ENCODE measurements around the gene ENGASE. TPM values are rescaled to one million over a fixed set of nuclear protein-coding genes. Genes with fewer than 3 reads are reported as not detected.

The ENGASE gene
- polyA plus RNA-seq, 1 of the 3 experiments (the other 2 are of a cell fraction), result 30.1 TPM

GRCh38 chr17:79078476-79079190 is 4.0 kb downstream of the ENGASE start:
- no peak overlapping the region for H2AFZ ChIP-seq (ENCODE audit: low read depth)
- WGBS (ENCODE audit: low lambda C conversion rate), result 97% methylated on average over 21 of the region's 21 CpGs
- DNase-seq, result peak; percentile 26
- H3F3A ChIP-seq (replicated peaks; ENCODE audit: insufficient read depth), result peaks cover 3% of the 10 kb centered on the region
- H3K9me2 ChIP-seq, result no peaks in the 10 kb centered on the region
- H3K79me2 ChIP-seq (ENCODE audit: insufficient read depth), result peaks cover 4% of the 10 kb centered on the region; the same call in 1 of the 2 replicates
- peaks cover 5 to 35% of the 10 kb centered on the region in 2 experiments for H3K36me3 ChIP-seq (replicated peaks in 1 of 2; ENCODE audit: control insufficient read depth in 1 of 2, insufficient read depth in 2 of 2, low read length in 1 of 2)
- no peaks in the 10 kb centered on the region for H3K27me3 ChIP-seq (ENCODE audit: insufficient read depth)
- no peak overlapping the region for H3K9ac ChIP-seq
- TF ChIP-seq FOXM1 (IDR thresholded peaks at IDR 0.05; ENCODE audit: low read depth) (no peak), SMC3 (IDR thresholded peaks at IDR 0.05; ENCODE audit: low read depth, low read length) (no peak), RXRA (IDR thresholded peaks at IDR 0.05; ENCODE audit: borderline replicate concordance, low read depth) (no peak), MEF2A (IDR thresholded peaks at IDR 0.05; ENCODE audit: borderline replicate concordance, low read depth) (no peak), EP300 (IDR thresholded peaks at IDR 0.05; ENCODE audit: borderline replicate concordance in 1 of 2, low read depth in 1 of 2, low read length in 1 of 2) (no peak), TCF12 (IDR thresholded peaks at IDR 0.05) (no peak), NFIC (IDR thresholded peaks at IDR 0.05; ENCODE audit: borderline replicate concordance) (no peak), RCOR1 (IDR thresholded peaks at IDR 0.05; ENCODE audit: low read length) (no peak), FOXJ3 (CRISPR knock-in tag; IDR thresholded peaks at IDR 0.05) (no peak), GATA2 (CRISPR knock-in tag; IDR thresholded peaks at IDR 0.05) (no peak), SIN3A (IDR thresholded peaks at IDR 0.05; ENCODE audit: borderline replicate concordance, low read depth, low read length) (no peak), CTCF (IDR thresholded peaks at IDR 0.05) (no peak), TAF1 (IDR thresholded peaks at IDR 0.05; ENCODE audit: borderline replicate concordance, low read depth, low read length) (no peak), ELF1 (IDR thresholded peaks at IDR 0.05) (no peak), POLR2AphosphoS5 (IDR thresholded peaks at IDR 0.05; ENCODE audit: low read depth, low read length) (no peak), YY1 (IDR thresholded peaks at IDR 0.05; ENCODE audit: low read depth) (no peak), PBX3 (IDR thresholded peaks at IDR 0.05) (no peak), IRF3 (IDR thresholded peaks at IDR 0.05; ENCODE audit: low read depth, low read length) (no peak), TEAD4 (IDR thresholded peaks at IDR 0.05; ENCODE audit: borderline replicate concordance, insufficient read depth) (no peak)
- H3K9me3 ChIP-seq, result no peaks in the 10 kb centered on the region
- ChIA-PET CTCF (interaction anchor here (0.6 to 45.1 kb wide), 11 partner anchors 9 to 476 kb away, joined by 3 to 1305 read pairs (median 4); no protein-coding TSS in a partner anchor), POLR2A (no interaction called here)
- H3K4me3 ChIP-seq (ENCODE audit: low read depth in 2 of 2, low read length in 1 of 2), result no peak overlapping the region
- no peak overlapping the region for H3K4me2 ChIP-seq
- H3K27ac ChIP-seq (ENCODE audit: low read depth in 2 of 2, low read length in 1 of 2), result no peak overlapping the region
- H4K20me1 ChIP-seq (ENCODE audit: insufficient read depth), result peaks cover 9% of the 10 kb centered on the region
- peaks cover 0 to 21% of the 10 kb centered on the region in 2 experiments; a peak in 1 of 4 replicates for H3K4me1 ChIP-seq (ENCODE audit: control insufficient read depth in 1 of 2, insufficient read depth in 2 of 2, low read depth in 1 of 2, low read length in 1 of 2)
